ENCODE results near the gene CASP2.
A peak's percentile ranks its signal among the peaks of the same experiment; 100 is the strongest.

Gene CASP2

DNA sequence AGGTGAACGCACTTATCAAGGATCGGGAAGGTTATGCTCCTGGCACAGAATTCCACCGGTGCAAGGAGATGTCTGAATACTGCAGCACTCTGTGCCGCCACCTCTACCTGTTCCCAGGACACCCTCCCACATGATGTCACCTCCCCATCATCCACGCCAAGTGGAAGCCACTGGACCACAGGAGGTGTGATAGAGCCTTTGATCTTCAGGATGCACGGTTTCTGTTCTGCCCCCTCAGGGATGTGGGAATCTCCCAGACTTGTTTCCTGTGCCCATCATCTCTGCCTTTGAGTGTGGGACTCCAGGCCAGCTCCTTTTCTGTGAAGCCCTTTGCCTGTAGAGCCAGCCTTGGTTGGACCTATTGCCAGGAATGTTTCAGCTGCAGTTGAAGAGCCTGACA lies 16.8 kb downstream of the CASP2 start:
- Histone ChIP-seq H3K27me3 (ENCODE audit: insufficient read depth, poor library complexity, severe bottlenecking) (no peaks in the 10 kb centered on the region), H3K27ac (replicated peaks) (no peak overlapping the region; the same call in 1 of the 2 replicates), H3K4me3 (replicated peaks; ENCODE audit: insufficient read depth, low read length) (no peak overlapping the region)
- no peak for DNase-seq (ENCODE audit: low read depth in 1 of 2, low spot score in 1 of 2)
- TF ChIP-seq SPI1 (IDR thresholded peaks at IDR 0.05; ENCODE audit: borderline replicate concordance, low read depth) (no peak), GABPA (IDR thresholded peaks at IDR 0.05; ENCODE audit: low read depth) (no peak), POLR2AphosphoS5 (IDR thresholded peaks at IDR 0.05; ENCODE audit: low read depth) (no peak)
- TF ChIP-seq, protein P1, sequence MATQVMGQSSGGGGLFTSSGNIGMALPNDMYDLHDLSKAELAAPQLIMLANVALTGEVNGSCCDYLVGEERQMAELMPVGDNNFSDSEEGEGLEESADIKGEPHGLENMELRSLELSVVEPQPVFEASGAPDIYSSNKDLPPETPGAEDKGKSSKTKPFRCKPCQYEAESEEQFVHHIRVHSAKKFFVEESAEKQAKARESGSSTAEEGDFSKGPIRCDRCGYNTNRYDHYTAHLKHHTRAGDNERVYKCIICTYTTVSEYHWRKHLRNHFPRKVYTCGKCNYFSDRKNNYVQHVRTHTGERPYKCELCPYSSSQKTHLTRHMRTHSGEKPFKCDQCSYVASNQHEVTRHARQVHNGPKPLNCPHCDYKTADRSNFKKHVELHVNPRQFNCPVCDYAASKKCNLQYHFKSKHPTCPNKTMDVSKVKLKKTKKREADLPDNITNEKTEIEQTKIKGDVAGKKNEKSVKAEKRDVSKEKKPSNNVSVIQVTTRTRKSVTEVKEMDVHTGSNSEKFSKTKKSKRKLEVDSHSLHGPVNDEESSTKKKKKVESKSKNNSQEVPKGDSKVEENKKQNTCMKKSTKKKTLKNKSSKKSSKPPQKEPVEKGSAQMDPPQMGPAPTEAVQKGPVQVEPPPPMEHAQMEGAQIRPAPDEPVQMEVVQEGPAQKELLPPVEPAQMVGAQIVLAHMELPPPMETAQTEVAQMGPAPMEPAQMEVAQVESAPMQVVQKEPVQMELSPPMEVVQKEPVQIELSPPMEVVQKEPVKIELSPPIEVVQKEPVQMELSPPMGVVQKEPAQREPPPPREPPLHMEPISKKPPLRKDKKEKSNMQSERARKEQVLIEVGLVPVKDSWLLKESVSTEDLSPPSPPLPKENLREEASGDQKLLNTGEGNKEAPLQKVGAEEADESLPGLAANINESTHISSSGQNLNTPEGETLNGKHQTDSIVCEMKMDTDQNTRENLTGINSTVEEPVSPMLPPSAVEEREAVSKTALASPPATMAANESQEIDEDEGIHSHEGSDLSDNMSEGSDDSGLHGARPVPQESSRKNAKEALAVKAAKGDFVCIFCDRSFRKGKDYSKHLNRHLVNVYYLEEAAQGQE (IDR thresholded peaks at IDR 0.05; ENCODE audit: insufficient replicate concordance, low read depth): no peak
- TF ChIP-seq, protein P2, sequence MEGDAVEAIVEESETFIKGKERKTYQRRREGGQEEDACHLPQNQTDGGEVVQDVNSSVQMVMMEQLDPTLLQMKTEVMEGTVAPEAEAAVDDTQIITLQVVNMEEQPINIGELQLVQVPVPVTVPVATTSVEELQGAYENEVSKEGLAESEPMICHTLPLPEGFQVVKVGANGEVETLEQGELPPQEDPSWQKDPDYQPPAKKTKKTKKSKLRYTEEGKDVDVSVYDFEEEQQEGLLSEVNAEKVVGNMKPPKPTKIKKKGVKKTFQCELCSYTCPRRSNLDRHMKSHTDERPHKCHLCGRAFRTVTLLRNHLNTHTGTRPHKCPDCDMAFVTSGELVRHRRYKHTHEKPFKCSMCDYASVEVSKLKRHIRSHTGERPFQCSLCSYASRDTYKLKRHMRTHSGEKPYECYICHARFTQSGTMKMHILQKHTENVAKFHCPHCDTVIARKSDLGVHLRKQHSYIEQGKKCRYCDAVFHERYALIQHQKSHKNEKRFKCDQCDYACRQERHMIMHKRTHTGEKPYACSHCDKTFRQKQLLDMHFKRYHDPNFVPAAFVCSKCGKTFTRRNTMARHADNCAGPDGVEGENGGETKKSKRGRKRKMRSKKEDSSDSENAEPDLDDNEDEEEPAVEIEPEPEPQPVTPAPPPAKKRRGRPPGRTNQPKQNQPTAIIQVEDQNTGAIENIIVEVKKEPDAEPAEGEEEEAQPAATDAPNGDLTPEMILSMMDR (IDR thresholded peaks at IDR 0.05; ENCODE audit: insufficient read depth, low read length): no peak

DNA sequence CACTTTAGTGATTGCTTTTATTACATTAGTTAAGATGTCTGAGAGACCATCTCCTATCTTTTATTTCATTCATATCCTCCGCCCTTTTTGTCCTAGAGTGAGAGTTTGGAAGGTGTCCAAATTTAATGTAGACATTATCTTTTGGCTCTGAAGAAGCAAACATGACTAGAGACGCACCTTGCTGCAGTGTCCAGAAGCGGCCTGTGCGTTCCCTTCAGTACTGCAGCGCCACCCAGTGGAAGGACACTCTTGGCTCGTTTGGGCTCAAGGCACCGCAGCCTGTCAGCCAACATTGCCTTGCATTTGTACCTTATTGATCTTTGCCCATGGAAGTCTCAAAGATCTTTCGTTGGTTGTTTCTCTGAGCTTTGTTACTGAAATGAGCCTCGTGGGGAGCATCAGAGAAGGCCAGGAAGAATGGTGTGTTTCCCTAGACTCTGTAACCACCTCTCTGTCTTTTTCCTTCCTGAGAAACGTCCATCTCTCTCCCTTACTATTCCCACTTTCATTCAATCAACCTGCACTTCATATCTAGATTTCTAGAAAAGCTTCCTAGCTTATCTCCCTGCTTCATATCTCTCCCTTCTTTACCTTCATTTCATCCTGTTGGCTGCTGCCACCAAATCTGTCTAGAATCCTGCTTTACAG lies 17.4 kb downstream of the CASP2 start:
- H3K27me3 ChIP-seq (ENCODE audit: insufficient read depth, poor library complexity, severe bottlenecking): no peaks in the 10 kb centered on the region
- H3K4me3 ChIP-seq (replicated peaks; ENCODE audit: insufficient read depth, low read length): no peak overlapping the region
- TF ChIP-seq SPI1 (IDR thresholded peaks at IDR 0.05; ENCODE audit: borderline replicate concordance, low read depth) (no peak), POLR2AphosphoS5 (IDR thresholded peaks at IDR 0.05; ENCODE audit: low read depth) (no peak), GABPA (IDR thresholded peaks at IDR 0.05; ENCODE audit: low read depth) (no peak)
- TF ChIP-seq, protein P2 (IDR thresholded peaks at IDR 0.05; ENCODE audit: insufficient read depth, low read length): peak; percentile 79
- TF ChIP-seq, protein P1 (IDR thresholded peaks at IDR 0.05; ENCODE audit: insufficient replicate concordance, low read depth): no peak
- peak in 1 of 2 experiments; percentile 76 for DNase-seq (ENCODE audit: low read depth in 1 of 2, low spot score in 1 of 2)
- H3K27ac ChIP-seq (replicated peaks): peak overlapping the region; percentile 19; the same call in 1 of the 2 replicates

DNA sequence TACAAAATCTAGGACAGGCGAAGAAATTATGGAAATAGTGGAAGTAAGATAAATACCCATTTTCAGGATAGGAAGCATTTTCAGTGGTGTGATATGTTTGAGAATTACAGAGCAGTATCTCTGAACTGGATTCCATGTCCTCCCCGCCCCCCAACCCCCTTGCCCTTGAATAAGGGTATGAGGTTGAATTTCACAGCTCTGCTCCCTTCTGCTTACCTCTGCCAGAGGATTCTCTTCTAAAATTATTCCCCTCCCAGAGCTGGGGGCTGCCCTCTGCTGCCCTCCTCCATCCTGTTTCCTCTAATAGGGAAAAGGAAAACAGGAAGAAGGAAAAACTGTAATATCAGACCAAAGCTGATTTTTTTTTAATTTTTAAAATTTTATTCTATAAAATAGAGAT lies 20.5 kb downstream of the CASP2 start:
- no peak overlapping the region for H3K27ac ChIP-seq (replicated peaks)
- TF ChIP-seq, protein P1 (IDR thresholded peaks at IDR 0.05; ENCODE audit: insufficient replicate concordance, low read depth): no peak
- TF ChIP-seq SPI1 (IDR thresholded peaks at IDR 0.05; ENCODE audit: borderline replicate concordance, low read depth) (no peak), GABPA (IDR thresholded peaks at IDR 0.05; ENCODE audit: low read depth) (no peak), POLR2AphosphoS5 (IDR thresholded peaks at IDR 0.05; ENCODE audit: low read depth) (no peak)
- TF ChIP-seq, protein P2 (IDR thresholded peaks at IDR 0.05; ENCODE audit: insufficient read depth, low read length): no peak

More for the DNA sequence above, 20.5 kb downstream of the CASP2 start:
- no peak for DNase-seq (ENCODE audit: low read depth in 1 of 2, low spot score in 1 of 2)
- H3K27me3 ChIP-seq (ENCODE audit: insufficient read depth, poor library complexity, severe bottlenecking): no peaks in the 10 kb centered on the region
- H3K4me3 ChIP-seq (replicated peaks; ENCODE audit: insufficient read depth, low read length): no peak overlapping the region

Data from HL-60 (cell line).